K562 (cell line): ENCODE data around the gene CRAT.

ENCODE experiments used
- ETS2 ChIP-seq: IDR thresholded peaks from 2 replicates; pipeline ENCODE4 v1.6.1; 2016; ENCODE audit warnings: borderline replicate concordance, missing genetic modification characterization, mild to moderate bottlenecking, moderate library complexity, missing compliant biosample characterization; ENCODE audit not compliant: poor library complexity, severe bottlenecking
- KDM5B ChIP-seq: fragments of 200-600 bp; sonication (generic); IDR thresholded peaks from 2 replicates; pipeline ENCODE4 v1.6.1; 2012; ENCODE audit warnings: low read depth, mild to moderate bottlenecking, moderate library complexity, low read length, control low read depth, inconsistent platforms; ENCODE audit not compliant: insufficient replicate concordance
- RAD21 ChIP-seq, 2 experiments: fragments of 250-450 bp in 1 of 2; fragments of 450-650 bp in 1 of 2; sonication (Bioruptor Pico) in 1 of 2; formaldehyde crosslinking in 1 of 2; IDR thresholded peaks in 1 of 2; conservative IDR thresholded peaks in 1 of 2; 2 replicates each; pipeline versions ENCODE4 v1.4.0 to v1.8.0; 2020 to 2022; ENCODE audit warnings: mild to moderate bottlenecking in 2 of 2, moderate library complexity in 1 of 2
- ZNF121 ChIP-seq: sonication (generic); formaldehyde crosslinking; conservative IDR thresholded peaks from 2 replicates; pipeline ENCODE4 v1.8.0; 2022; ENCODE audit warnings: missing genetic modification reagents
- TF ChIP-seq, protein P1 (sequence below): sonication (generic); formaldehyde crosslinking; IDR thresholded peaks from 2 replicates; pipeline ENCODE4 v1.4.0; 2020; ENCODE audit warnings: mild to moderate bottlenecking, missing genetic modification reagents
- TF ChIP-seq, protein P2 (sequence below), 3 experiments: IDR thresholded peaks in 2 of 3; conservative IDR thresholded peaks in 1 of 3; 2 replicates each; pipeline ENCODE4 v1.5.1; 2011 to 2012; ENCODE audit warnings: low read length in 3 of 3, mild to moderate bottlenecking in 3 of 3, control low read depth in 2 of 3, improper control_type of control experiment in 1 of 3, inconsistent platforms in 1 of 3, low read depth in 1 of 3, mixed read lengths in 1 of 3, moderate library complexity in 1 of 3; ENCODE audit not compliant: insufficient read depth in 2 of 3

GRCh38 chr9:129151469-129151868 lies 40.9 kb upstream of the CRAT start:
- TF ChIP-seq, protein P1, sequence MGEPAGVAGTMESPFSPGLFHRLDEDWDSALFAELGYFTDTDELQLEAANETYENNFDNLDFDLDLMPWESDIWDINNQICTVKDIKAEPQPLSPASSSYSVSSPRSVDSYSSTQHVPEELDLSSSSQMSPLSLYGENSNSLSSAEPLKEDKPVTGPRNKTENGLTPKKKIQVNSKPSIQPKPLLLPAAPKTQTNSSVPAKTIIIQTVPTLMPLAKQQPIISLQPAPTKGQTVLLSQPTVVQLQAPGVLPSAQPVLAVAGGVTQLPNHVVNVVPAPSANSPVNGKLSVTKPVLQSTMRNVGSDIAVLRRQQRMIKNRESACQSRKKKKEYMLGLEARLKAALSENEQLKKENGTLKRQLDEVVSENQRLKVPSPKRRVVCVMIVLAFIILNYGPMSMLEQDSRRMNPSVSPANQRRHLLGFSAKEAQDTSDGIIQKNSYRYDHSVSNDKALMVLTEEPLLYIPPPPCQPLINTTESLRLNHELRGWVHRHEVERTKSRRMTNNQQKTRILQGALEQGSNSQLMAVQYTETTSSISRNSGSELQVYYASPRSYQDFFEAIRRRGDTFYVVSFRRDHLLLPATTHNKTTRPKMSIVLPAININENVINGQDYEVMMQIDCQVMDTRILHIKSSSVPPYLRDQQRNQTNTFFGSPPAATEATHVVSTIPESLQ, result no peak
- TF ChIP-seq, protein P2, sequence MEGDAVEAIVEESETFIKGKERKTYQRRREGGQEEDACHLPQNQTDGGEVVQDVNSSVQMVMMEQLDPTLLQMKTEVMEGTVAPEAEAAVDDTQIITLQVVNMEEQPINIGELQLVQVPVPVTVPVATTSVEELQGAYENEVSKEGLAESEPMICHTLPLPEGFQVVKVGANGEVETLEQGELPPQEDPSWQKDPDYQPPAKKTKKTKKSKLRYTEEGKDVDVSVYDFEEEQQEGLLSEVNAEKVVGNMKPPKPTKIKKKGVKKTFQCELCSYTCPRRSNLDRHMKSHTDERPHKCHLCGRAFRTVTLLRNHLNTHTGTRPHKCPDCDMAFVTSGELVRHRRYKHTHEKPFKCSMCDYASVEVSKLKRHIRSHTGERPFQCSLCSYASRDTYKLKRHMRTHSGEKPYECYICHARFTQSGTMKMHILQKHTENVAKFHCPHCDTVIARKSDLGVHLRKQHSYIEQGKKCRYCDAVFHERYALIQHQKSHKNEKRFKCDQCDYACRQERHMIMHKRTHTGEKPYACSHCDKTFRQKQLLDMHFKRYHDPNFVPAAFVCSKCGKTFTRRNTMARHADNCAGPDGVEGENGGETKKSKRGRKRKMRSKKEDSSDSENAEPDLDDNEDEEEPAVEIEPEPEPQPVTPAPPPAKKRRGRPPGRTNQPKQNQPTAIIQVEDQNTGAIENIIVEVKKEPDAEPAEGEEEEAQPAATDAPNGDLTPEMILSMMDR (IDR thresholded peaks at IDR 0.05 in 2 of 3, conservative IDR thresholded peaks at IDR 0.05 in 1 of 3; ENCODE audit: insufficient read depth in 2 of 3, low read depth in 1 of 3, low read length in 3 of 3), result no peak
- TF ChIP-seq KDM5B, result no peak
- no peak for TF ChIP-seq RAD21 (CRISPR knock-in tag; conservative IDR thresholded peaks at IDR 0.05 in 1 of 2, IDR thresholded peaks at IDR 0.05 in 1 of 2)
- TF ChIP-seq ZNF121 (CRISPR knock-in tag), result no peak
- TF ChIP-seq ETS2 (tag), result no peak
